Left ventricle myocardium inferior (tissue), 1 donor: ENCODE measurements around the gene GPR87. TPM values are rescaled to one million over a fixed set of nuclear protein-coding genes. Genes with fewer than 3 reads are reported as not detected.

Source experiments
- DNase-seq: peaks from one replicate; pipeline ENCODE4 v3.0.0-alpha.2; 2020
- H3K27ac ChIP-seq: fragments of 200-600 bp; replicated peaks from 2 replicates; pipeline ENCODE4 v1.8.0; 2021
- H3K27me3 ChIP-seq: fragments of 200-600 bp; 2 replicates; pipeline ENCODE4 v1.8.0; 2021; ENCODE audit warnings: low read depth
- H3K36me3 ChIP-seq: fragments of 200-600 bp; 2 replicates; pipeline ENCODE4 v1.8.0; 2021
- H3K4me1 ChIP-seq: fragments of 200-600 bp; 2 replicates; pipeline ENCODE4 v1.8.0; 2021
- H3K4me3 ChIP-seq: fragments of 200-600 bp; 2 replicates; pipeline ENCODE4 v1.8.0; 2021; ENCODE audit warnings: mild to moderate bottlenecking, moderate library complexity
- H3K9me3 ChIP-seq: fragments of 200-600 bp; replicated peaks from 2 replicates; pipeline ENCODE4 v1.8.0; 2021
- CTCF ChIP-seq: fragments of 200-600 bp; IDR thresholded peaks from 2 replicates; pipeline ENCODE4 v1.8.0; 2021; ENCODE audit warnings: antibody characterized with exemption, mild to moderate bottlenecking, borderline replicate concordance
- intact Hi-C: fragments of 100-400 bp; cut with micrococcal nuclease; formaldehyde crosslinking; loops from one replicate; pipeline ENCODE4 v1.11.0; 2022
- total RNA-seq: library from RNA; stranded (reverse); fragmentation: NEBNext Ultra II Directional; extraction: Animal tissue kit (Norgen Biotek cat#: 25700); gene quantifications from one replicate; pipeline ENCODE4 v1.2.1, GENCODE V29; 2021
- donor health status: DM: no; HTN: yes; CAD: no; lungs with severe emphysema.

GPR87 gene
- total RNA-seq, 1 donor from 2014 or later = not detected

GRCh38 chr3:151293127-151293526, 23.5 kb downstream of the GPR87 start:
- Histone ChIP-seq H3K4me3 (no peak overlapping the region), H3K9me3 (no peaks in the 10 kb centered on the region), H3K4me1 (no peaks in the 10 kb centered on the region), H3K36me3 (no peaks in the 10 kb centered on the region), H3K27me3 (peaks cover 15% of the 10 kb centered on the region), H3K27ac (no peak overlapping the region)
- intact Hi-C loops = no loop called here
- no peak for DNase-seq
- no peak for TF ChIP-seq CTCF

GRCh38 chr3:151290673-151291072, 25.9 kb downstream of the GPR87 start:
- no peaks in the 10 kb centered on the region for H3K9me3 ChIP-seq
- peak; percentile 34 for TF ChIP-seq CTCF
- peaks cover 8% of the 10 kb centered on the region for H3K27me3 ChIP-seq
- no peak overlapping the region for H3K27ac ChIP-seq
- intact Hi-C loops = no loop called here
- no peak for DNase-seq
- no peaks in the 10 kb centered on the region for H3K36me3 ChIP-seq
- H3K4me1 ChIP-seq = no peaks in the 10 kb centered on the region
- H3K4me3 ChIP-seq = no peak overlapping the region

DNA sequence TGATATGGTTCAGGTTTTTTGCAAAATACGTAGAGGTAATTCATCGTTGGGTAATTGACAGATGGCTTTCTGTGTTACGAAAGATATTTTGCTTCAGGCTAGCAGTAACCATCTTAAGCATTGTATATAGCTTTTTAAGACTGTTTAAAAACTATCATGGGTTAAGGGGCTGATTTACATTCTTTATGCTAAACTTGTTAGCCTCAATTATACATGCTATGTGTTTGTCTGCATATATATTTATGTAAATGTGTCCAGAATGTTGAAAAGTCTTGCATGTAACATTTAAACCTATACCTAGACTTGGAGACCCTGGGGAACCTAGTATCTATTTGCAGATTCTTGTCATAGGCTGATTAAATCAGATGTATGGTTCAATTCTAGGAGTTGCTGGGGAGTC, 27.2 kb downstream of the GPR87 start:
- no peak for DNase-seq
- Histone ChIP-seq H3K4me1 (no peaks in the 10 kb centered on the region), H3K27ac (no peak overlapping the region), H3K4me3 (no peak overlapping the region), H3K27me3 (peaks cover 8% of the 10 kb centered on the region), H3K36me3 (no peaks in the 10 kb centered on the region), H3K9me3 (no peaks in the 10 kb centered on the region)
- intact Hi-C loops = no loop called here
- TF ChIP-seq CTCF = no peak

- H3K4me3 ChIP-seq = no peak overlapping the region
- intact Hi-C loops = no loop called here
- no peaks in the 10 kb centered on the region for H3K9me3 ChIP-seq
- TF ChIP-seq CTCF = no peak
- no peaks in the 10 kb centered on the region for H3K36me3 ChIP-seq
- peaks cover 10% of the 10 kb centered on the region for H3K4me1 ChIP-seq
- H3K27ac ChIP-seq = no peak overlapping the region
- no peaks in the 10 kb centered on the region for H3K27me3 ChIP-seq
- DNase-seq = no peak
Observed at GRCh38 chr3:151285940-151286339, 30.7 kb downstream of the GPR87 start.

GRCh38 chr3:151283907-151284461, 32.6 kb downstream of the GPR87 start:
- Histone ChIP-seq H3K36me3 (no peaks in the 10 kb centered on the region), H3K27me3 (no peaks in the 10 kb centered on the region), H3K27ac (peak overlapping the region; percentile 45), H3K9me3 (no peaks in the 10 kb centered on the region), H3K4me1 (peaks cover 10% of the 10 kb centered on the region), H3K4me3 (no peak overlapping the region)
- no peak for TF ChIP-seq CTCF
- DNase-seq = peak; percentile 23
- intact Hi-C loops = loop anchor here (2.0 kb wide), 2 partner anchors 55 to 115 kb away; no protein-coding TSS in a partner anchor
